Lower leg skin (tissue), 3 donors: ENCODE results near the gene ST6GALNAC2.

Experiments
- POLR2A ChIP-seq, 2 donors: fragments of 450-650 bp; IDR thresholded peaks; one replicate each; pipeline ENCODE4 v1.6.1; 2016 to 2017; ENCODE audit warnings: antibody characterized with exemption in 2 of 2, mild to moderate bottlenecking in 1 of 2, moderate library complexity in 1 of 2
- TF ChIP-seq, protein P1 (sequence below), 3 donors: fragments of 450-650 bp; IDR thresholded peaks; one replicate each; pipeline ENCODE4 v1.5.1; 2016; ENCODE audit warnings: antibody characterized with exemption in 3 of 3, mild to moderate bottlenecking in 3 of 3, moderate library complexity in 2 of 3

DNA sequence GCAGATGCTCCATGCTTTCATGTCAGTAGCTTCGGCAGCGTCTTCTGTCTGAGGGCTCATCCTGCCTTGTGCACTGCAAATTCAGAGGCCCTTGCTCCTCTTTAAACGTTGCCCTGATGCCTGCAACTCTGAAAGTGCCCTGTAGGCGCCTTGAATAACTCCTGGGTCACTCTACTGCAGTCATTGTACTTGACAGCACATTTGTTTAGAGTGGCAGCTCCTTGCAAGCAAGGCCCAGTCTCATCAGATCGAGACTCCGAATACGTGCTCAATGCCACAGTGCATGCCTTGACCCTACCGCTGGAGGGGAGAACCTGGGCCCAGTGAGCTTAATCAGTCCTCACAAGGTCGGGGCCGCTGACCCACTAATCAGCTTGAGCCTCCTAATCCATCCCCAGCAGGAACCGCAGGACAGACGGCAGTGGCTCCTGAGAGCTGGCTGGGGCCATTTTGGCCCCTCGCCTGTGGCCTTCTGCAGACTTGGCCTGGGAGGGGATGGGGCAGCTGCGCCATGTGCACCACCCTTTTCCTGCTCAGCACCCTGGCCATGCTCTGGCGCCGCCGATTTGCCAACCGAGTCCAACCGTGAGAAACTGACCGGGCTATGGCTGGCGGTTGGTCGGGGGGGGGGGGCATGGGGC is 45.9 kb downstream of the ST6GALNAC2 start, which contains the start of gene PRCD:
- TF ChIP-seq, protein P1, sequence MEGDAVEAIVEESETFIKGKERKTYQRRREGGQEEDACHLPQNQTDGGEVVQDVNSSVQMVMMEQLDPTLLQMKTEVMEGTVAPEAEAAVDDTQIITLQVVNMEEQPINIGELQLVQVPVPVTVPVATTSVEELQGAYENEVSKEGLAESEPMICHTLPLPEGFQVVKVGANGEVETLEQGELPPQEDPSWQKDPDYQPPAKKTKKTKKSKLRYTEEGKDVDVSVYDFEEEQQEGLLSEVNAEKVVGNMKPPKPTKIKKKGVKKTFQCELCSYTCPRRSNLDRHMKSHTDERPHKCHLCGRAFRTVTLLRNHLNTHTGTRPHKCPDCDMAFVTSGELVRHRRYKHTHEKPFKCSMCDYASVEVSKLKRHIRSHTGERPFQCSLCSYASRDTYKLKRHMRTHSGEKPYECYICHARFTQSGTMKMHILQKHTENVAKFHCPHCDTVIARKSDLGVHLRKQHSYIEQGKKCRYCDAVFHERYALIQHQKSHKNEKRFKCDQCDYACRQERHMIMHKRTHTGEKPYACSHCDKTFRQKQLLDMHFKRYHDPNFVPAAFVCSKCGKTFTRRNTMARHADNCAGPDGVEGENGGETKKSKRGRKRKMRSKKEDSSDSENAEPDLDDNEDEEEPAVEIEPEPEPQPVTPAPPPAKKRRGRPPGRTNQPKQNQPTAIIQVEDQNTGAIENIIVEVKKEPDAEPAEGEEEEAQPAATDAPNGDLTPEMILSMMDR (IDR thresholded peaks at IDR 0.05), result no peak
- no peak for TF ChIP-seq POLR2A (IDR thresholded peaks at IDR 0.05)
